Breast epithelium (tissue), 4 donors: ENCODE data around the gene ACVR2B. TPM values are rescaled to one million over a fixed set of nuclear protein-coding genes. Genes with fewer than 3 reads are reported as not detected.

Experiments
- DNase-seq, 2 donors: peaks; one replicate each; pipeline ENCODE4 v3.0.0-alpha.2; 2019; ENCODE audit warnings: low spot score in 2 of 2
- H3K27ac ChIP-seq, 2 donors: fragments of 200-600 bp; sonication (generic) in 1 of 2; one replicate each; pipeline ENCODE4 v1.5.1; 2016 to 2019; ENCODE audit warnings: mild to moderate bottlenecking in 1 of 2
- H3K27me3 ChIP-seq, 2 donors: fragments of 200-600 bp; sonication (generic) in 1 of 2; one replicate each; pipeline versions ENCODE4 v1.5.1 to v1.6.0; 2017 to 2019; ENCODE audit warnings: control low read depth in 1 of 2, mild to moderate bottlenecking in 1 of 2
- H3K36me3 ChIP-seq: fragments of 200-600 bp; one replicate; pipeline ENCODE4 v1.5.1; 2019
- H3K4me1 ChIP-seq, 2 donors: fragments of 200-600 bp; sonication (generic); one replicate each; pipeline ENCODE4 v1.5.1; 2016 to 2019; ENCODE audit warnings: control low read depth in 1 of 2
- H3K4me3 ChIP-seq, 3 donors: fragments of 200-600 bp; sonication (generic); 1 replicate in 2 of 3; 2 replicates in 1 of 3; pipeline ENCODE4 v1.5.1; 2016 to 2019; ENCODE audit warnings: mild to moderate bottlenecking in 3 of 3, moderate library complexity in 2 of 3
- H3K9me3 ChIP-seq, 2 donors: fragments of 200-600 bp; sonication (generic) in 1 of 2; one replicate each; pipeline ENCODE4 v1.5.1; 2016 to 2019; ENCODE audit warnings: control low read depth in 1 of 2
- POLR2A ChIP-seq: fragments of 450-650 bp; IDR thresholded peaks from one replicate; pipeline ENCODE4 v1.6.1; 2016; ENCODE audit warnings: antibody characterized with exemption, mild to moderate bottlenecking, moderate library complexity
- POLR2AphosphoS5 ChIP-seq, 3 donors: sonication (generic); formaldehyde crosslinking; IDR thresholded peaks; one replicate each; pipeline ENCODE4 v1.6.1; 2017; ENCODE audit warnings: antibody characterized with exemption in 3 of 3
- intact Hi-C: fragments of 100-400 bp; cut with DNase I; formaldehyde crosslinking; loops from one replicate; pipeline ENCODE4 v1.15.1; 2023; ENCODE audit warnings: low total_unique reads
- total RNA-seq, 3 donors: library from RNA; depleted of rRNA; stranded (reverse); fragments of >200 nt; gene quantifications; one replicate each; pipeline ENCODE4 v1.1.0, GENCODE V29; 2016
- TF ChIP-seq, protein P1 (sequence below), 3 donors: fragments of 450-650 bp; IDR thresholded peaks; one replicate each; pipeline ENCODE4 v1.5.1; 2016 to 2017; ENCODE audit warnings: antibody characterized with exemption in 3 of 3, mild to moderate bottlenecking in 3 of 3, moderate library complexity in 3 of 3

ACVR2B gene
- total RNA-seq, 3 donors from 2014 or later = 4.0 to 10.7 (median 10.2) TPM

DNA sequence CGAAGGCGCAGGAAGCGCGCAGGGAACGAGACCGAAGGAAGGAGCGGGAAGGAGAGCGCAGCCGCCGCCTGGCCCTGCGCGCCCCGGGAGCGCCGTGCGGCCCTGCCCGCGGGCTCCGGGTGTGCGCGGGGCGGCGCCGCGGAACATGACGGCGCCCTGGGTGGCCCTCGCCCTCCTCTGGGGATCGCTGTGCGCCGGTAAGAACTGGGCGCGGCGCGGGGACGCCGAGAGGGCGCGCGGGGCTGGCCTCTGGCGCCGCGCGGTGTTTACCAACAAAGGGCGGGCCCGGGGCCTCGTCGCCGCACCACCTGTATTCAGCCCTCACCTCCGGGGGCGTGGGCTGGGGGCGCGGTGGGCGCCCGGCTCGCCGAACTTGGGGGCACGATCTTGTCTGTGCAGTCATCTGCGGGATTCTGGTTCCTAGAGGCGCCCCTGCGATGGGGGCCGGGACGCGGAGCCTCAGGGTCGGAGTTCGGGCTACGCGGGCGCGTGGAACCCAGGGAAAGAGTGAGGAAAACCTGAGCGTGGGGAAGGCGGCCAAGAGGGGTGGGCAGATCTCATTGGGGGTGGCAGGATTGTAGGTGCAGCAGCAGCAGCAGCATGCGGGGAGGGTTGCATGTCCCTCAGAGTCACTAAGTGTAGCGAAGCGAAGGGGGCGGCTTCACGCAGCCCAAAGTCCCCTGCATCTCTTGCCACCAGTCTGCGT, 641 bp downstream of the ACVR2B start:
- intact Hi-C loops = no loop called here
- H3K4me3 ChIP-seq = peak overlapping the region; percentile 58 to 98 (median 85)
- peaks cover 3 to 24% of the 10 kb centered on the region in 2 donors for H3K4me1 ChIP-seq
- peak in 1 of 2 donors; percentile 24 for DNase-seq
- H3K9me3 ChIP-seq = no peaks in the 10 kb centered on the region
- H3K27ac ChIP-seq = peak overlapping the region; percentile 92 to 98
- H3K36me3 ChIP-seq = no peaks in the 10 kb centered on the region
- H3K27me3 ChIP-seq = no peaks in the 10 kb centered on the region
- peak in 2 of 3 donors; percentile 16 to 19 for TF ChIP-seq POLR2AphosphoS5 (IDR thresholded peaks at IDR 0.05)
- TF ChIP-seq, protein P1, sequence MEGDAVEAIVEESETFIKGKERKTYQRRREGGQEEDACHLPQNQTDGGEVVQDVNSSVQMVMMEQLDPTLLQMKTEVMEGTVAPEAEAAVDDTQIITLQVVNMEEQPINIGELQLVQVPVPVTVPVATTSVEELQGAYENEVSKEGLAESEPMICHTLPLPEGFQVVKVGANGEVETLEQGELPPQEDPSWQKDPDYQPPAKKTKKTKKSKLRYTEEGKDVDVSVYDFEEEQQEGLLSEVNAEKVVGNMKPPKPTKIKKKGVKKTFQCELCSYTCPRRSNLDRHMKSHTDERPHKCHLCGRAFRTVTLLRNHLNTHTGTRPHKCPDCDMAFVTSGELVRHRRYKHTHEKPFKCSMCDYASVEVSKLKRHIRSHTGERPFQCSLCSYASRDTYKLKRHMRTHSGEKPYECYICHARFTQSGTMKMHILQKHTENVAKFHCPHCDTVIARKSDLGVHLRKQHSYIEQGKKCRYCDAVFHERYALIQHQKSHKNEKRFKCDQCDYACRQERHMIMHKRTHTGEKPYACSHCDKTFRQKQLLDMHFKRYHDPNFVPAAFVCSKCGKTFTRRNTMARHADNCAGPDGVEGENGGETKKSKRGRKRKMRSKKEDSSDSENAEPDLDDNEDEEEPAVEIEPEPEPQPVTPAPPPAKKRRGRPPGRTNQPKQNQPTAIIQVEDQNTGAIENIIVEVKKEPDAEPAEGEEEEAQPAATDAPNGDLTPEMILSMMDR (IDR thresholded peaks at IDR 0.05) = no peak

DNA sequence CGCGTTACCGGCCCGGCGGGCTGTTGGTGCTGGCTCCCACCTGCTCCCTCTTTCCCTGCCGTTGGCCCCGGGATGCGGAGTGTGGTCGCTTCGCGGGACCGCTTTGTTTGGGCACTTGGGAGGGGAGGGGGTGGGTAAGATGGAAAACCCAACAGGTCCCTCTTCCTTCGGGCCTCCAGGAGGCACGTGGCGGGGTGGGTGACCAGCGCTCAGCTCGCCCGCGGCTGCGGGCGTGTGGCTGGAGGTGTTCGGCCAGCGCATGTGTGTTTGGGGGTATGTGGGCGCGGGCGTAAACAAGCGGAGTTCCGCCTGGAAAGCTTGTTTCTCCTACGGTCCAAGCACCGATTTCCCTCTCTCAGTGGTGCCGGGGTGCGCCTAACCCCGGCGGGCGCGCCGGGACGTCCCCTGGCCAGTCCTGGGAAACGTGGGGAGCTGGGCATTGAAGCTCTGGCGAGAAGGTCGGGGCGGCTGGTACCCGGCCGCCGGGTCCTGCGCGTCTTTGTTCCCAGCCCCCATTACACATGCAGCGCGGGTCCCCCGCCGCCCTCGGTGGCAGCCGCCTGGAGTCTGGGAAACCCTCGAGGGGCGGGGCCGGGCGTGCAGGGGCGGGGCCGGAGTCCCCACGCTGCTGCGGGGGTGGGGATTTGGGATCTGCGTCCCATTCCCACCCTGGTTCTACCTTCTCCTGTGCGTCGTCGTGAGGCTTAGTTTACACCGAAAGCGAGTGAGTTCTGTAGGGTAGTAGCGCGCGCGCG, 1.4 kb downstream of the ACVR2B start:
- peak overlapping the region; percentile 58 to 98 (median 85) for H3K4me3 ChIP-seq
- intact Hi-C loops = no loop called here
- H3K27me3 ChIP-seq = no peaks in the 10 kb centered on the region
- H3K36me3 ChIP-seq = no peaks in the 10 kb centered on the region
- H3K9me3 ChIP-seq = no peaks in the 10 kb centered on the region
- peak overlapping the region; percentile 92 to 98 for H3K27ac ChIP-seq
- H3K4me1 ChIP-seq = peaks cover 10 to 27% of the 10 kb centered on the region in 2 donors
- peak; percentile 47 to 69 for DNase-seq
- TF ChIP-seq POLR2A = peak; percentile 24
- TF ChIP-seq, protein P1 (IDR thresholded peaks at IDR 0.05) = no peak

DNA sequence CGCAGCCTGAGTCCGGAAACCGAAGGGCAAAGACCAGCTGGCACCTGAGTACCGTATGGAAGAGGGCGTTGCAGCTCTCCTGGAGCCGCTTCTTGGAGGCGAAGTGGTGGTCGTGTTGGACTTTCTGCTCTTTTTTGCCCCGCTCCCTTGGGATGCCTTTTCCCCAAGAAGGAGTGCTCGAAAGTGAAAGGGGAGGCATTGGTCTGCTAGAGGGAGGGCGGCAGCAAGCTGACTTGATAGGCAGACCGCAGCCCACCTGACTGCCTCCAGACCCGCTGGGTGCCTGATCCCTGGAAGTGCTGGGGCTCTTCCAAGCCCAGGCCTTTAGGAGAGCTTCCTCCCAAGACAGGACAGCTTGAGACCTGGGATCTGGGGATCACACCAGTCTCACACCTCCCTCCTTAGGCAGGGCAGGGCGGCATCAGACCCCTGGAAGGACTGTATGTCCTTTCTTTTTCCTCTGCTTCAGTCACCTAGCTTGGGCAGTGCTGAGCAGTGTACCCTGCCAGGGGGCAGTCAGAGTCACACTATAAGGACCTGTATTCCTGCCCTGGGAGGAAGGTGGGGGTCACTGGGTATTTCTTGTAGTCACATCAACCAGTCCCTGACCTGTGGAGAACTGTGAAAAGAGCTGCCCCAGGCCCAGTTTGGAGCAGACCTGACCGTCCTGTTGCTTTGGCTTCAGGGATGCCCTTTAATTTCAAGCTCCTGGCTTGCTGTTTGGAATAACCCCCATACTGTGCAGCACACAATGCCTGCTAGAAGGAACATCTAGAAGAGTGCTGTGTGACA, 2.1 kb downstream of the ACVR2B start:
- no peak for DNase-seq
- Histone ChIP-seq H3K4me1 (peaks cover 15 to 27% of the 10 kb centered on the region in 2 donors), H3K36me3 (no peaks in the 10 kb centered on the region), H3K9me3 (no peaks in the 10 kb centered on the region), H3K4me3 (peak overlapping the region; percentile 58 to 98 (median 85)), H3K27ac (peak overlapping the region; percentile 92 to 98), H3K27me3 (no peaks in the 10 kb centered on the region)
- intact Hi-C loops = no loop called here
- TF ChIP-seq, protein P1 (IDR thresholded peaks at IDR 0.05) = no peak
- TF ChIP-seq POLR2AphosphoS5 (IDR thresholded peaks at IDR 0.05) = peak in 1 of 3 donors; percentile 13

DNA sequence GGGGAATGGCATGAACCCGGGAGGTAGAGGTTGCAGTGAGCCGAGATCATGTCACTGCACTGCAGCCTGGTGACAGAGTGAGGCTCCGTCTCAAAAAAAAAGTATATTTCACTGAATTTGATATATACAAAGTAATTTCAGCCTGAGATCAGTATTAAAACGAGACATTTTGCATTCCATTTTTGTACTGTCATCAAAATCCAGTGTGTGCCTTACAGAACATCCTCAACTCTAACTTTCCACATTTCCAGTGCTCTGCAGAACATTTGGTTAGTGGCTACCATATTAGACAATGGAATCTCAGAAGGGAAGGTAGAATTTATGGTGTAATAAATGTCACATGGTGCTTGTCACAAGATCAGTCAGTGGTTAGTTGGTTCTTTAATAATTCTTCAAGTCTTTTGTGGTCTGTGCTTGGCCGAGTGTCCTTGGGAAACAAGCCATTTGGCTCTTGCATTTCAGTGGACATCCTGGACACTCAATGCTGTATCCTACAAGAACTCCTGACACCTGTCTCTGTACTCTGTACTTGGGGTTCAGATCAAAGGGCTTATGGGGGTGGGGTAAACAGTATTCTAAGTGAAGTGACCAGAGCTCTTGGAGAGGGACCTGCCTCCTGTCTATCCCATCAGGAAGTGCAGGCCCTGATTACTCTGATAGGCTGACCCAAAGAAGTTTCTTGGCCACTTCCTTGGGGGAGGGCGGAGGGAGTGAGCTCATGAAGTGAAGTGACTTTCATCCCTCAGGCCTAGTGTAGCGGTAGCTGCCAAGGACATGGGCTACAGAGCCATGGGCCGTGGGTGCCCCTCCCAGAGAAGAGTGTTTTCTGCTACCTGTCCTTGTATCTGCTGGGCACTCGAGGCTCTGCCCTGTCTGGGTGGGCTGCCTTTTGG, 3.7 kb downstream of the ACVR2B start:
- TF ChIP-seq POLR2A (no peak), POLR2AphosphoS5 (IDR thresholded peaks at IDR 0.05) (no peak)
- TF ChIP-seq, protein P1 (IDR thresholded peaks at IDR 0.05) = no peak
- no peak overlapping the region for H3K4me3 ChIP-seq
- no peaks in the 10 kb centered on the region for H3K36me3 ChIP-seq
- peak in 1 of 2 donors; percentile 36 for DNase-seq
- no peaks in the 10 kb centered on the region for H3K27me3 ChIP-seq
- intact Hi-C loops = no loop called here
- H3K4me1 ChIP-seq = peaks cover 15 to 27% of the 10 kb centered on the region in 2 donors
- no peaks in the 10 kb centered on the region for H3K9me3 ChIP-seq
- H3K27ac ChIP-seq = peak overlapping the region in 1 of 2 donors; percentile 70
